B cell (primary cell): Measurements from ENCODE around the gene TBC1D32. TPM values are rescaled to one million over a fixed set of nuclear protein-coding genes. Genes with fewer than 3 reads are reported as not detected.

Source experiments
- ATAC-seq: fragments of 200-7000 bp; cut with Tn5 transposase; one replicate; pipeline ENCODE4 v1.10.0; 2021; ENCODE audit warnings: low read depth, mild to moderate bottlenecking, moderate number of reproducible peaks, moderate library complexity
- CTCF ChIA-PET: fragments of 350-600 bp; sonication (Branson Sonifier 250); formaldehyde crosslinking; loops from one replicate; lab custom pipeline; 2021; ENCODE audit warnings: antibody characterized with exemption, inconsistent platforms; lab: Charles Lee
- POLR2A ChIA-PET: fragments of 350-600 bp; sonication (Branson Sonifier 250); formaldehyde crosslinking; loops from one replicate; lab custom pipeline; 2021; ENCODE audit warnings: antibody characterized with exemption; lab: Charles Lee
- DNase-seq: peaks from one replicate; pipeline ENCODE4 v3.0.0; 2013
- H2AFZ ChIP-seq: 2 replicates; pipeline ENCODE4 v1.6.1; 2012; ENCODE audit warnings: mild to moderate bottlenecking, low read depth, low read length; ENCODE audit not compliant: insufficient read depth, poor library complexity, severe bottlenecking
- H3K27ac ChIP-seq, 2 donors: 1 replicate in 1 of 2; 2 replicates in 1 of 2; pipeline ENCODE4 v1.5.1; 2012 to 2013; ENCODE audit warnings: low read length in 2 of 2, mild to moderate bottlenecking in 2 of 2, moderate library complexity in 1 of 2
- H3K27me3 ChIP-seq, 4 experiments: fragments of 200-600 bp in 1 of 4; sonication (generic) in 1 of 4; replicated peaks in 1 of 4; 1 replicate in 2 of 4; 2 replicates in 2 of 4; pipeline versions ENCODE4 v1.6.1 to v1.7.0; 2013 to 2016; ENCODE audit warnings: low read length in 3 of 4, mild to moderate bottlenecking in 2 of 4, mixed read lengths in 1 of 4, moderate library complexity in 1 of 4; ENCODE audit not compliant: insufficient read depth in 4 of 4, control insufficient read depth in 3 of 4; ENCODE audit errors: control extremely low read depth in 1 of 4
- H3K36me3 ChIP-seq, 2 experiments: replicated peaks in 1 of 2; 1 replicate in 1 of 2; 2 replicates in 1 of 2; pipeline versions ENCODE4 v1.6.1 to v1.7.1; 2013; ENCODE audit warnings: low read length in 1 of 2; ENCODE audit not compliant: insufficient read depth in 2 of 2, control insufficient read depth in 1 of 2; ENCODE audit errors: control extremely low read depth in 1 of 2, extremely low read depth in 1 of 2
- H3K4me1 ChIP-seq, 2 donors: fragments of 200-600 bp in 1 of 2; sonication (generic) in 1 of 2; 1 replicate in 1 of 2; 2 replicates in 1 of 2; pipeline versions ENCODE4 v1.5.1 to v1.6.1; 2013 to 2017; ENCODE audit warnings: low read length in 2 of 2; ENCODE audit not compliant: control insufficient read depth in 2 of 2, insufficient read depth in 2 of 2
- H3K4me2 ChIP-seq: replicated peaks from 2 replicates; pipeline ENCODE3; 2012; ENCODE audit warnings: mild to moderate bottlenecking, low read depth, low read length; ENCODE audit not compliant: poor library complexity, severe bottlenecking
- H3K4me3 ChIP-seq, 5 experiments: fragments of 200-600 bp in 1 of 5; sonication (generic) in 1 of 5; 1 replicate in 3 of 5; 2 replicates in 2 of 5; pipeline versions ENCODE4 v1.5.1 to v1.7.0; 2011 to 2016; ENCODE audit warnings: low read length in 4 of 5, mild to moderate bottlenecking in 4 of 5, low read depth in 2 of 5, control low read depth in 1 of 5, moderate library complexity in 1 of 5; ENCODE audit not compliant: insufficient read depth in 1 of 5; ENCODE audit errors: control extremely low read depth in 1 of 5, extremely low read depth in 1 of 5
- H3K79me2 ChIP-seq: fragments of 200-600 bp; sonication (generic); one replicate; pipeline ENCODE4 v1.6.0; 2016; ENCODE audit warnings: low read length; ENCODE audit not compliant: control insufficient read depth, insufficient read depth
- H3K9ac ChIP-seq: fragments of 200-600 bp; sonication (generic); 2 replicates; pipeline ENCODE4 v1.6.1; 2017; ENCODE audit warnings: mild to moderate bottlenecking, low read length, moderate library complexity
- H3K9me3 ChIP-seq, 3 donors: one replicate each; pipeline versions ENCODE4 v1.6.1 to v1.7.1; 2013; ENCODE audit warnings: low read length in 2 of 3; ENCODE audit not compliant: control insufficient read depth in 2 of 3, insufficient read depth in 1 of 3; ENCODE audit errors: control extremely low read depth in 1 of 3
- H4K20me1 ChIP-seq: 2 replicates; pipeline ENCODE4 v1.6.0; 2012; ENCODE audit warnings: mild to moderate bottlenecking, low read length; ENCODE audit not compliant: insufficient read depth, control insufficient read depth, poor library complexity, severe bottlenecking
- H3K27ac Mint-ChIP-seq: one replicate; pipeline ENCODE4 v1.8.0; 2021; ENCODE audit warnings: mixed read lengths
- H3K27me3 Mint-ChIP-seq: one replicate; pipeline ENCODE4 v1.8.0; 2021; ENCODE audit warnings: mixed read lengths
- H3K4me1 Mint-ChIP-seq: one replicate; pipeline ENCODE4 v1.8.0; 2021; ENCODE audit warnings: mixed read lengths
- H3K4me3 Mint-ChIP-seq: one replicate; pipeline ENCODE4 v1.8.0; 2021; ENCODE audit warnings: mixed read lengths
- H3K9me3 Mint-ChIP-seq: one replicate; pipeline ENCODE4 v1.8.0; 2022; ENCODE audit warnings: mixed read lengths; ENCODE audit not compliant: insufficient read depth
- EZH2 ChIP-seq: IDR thresholded peaks from 2 replicates; pipeline ENCODE4 v1.6.1; 2012; ENCODE audit warnings: borderline replicate concordance, low read depth, mild to moderate bottlenecking, moderate library complexity, low read length; ENCODE audit not compliant: insufficient read depth, poor library complexity, severe bottlenecking
- WGBS: methylation state at CpG from one replicate; pipeline ENCODE4 v1.1.5; 2013; ENCODE audit warnings: missing lambda C conversion rate; ENCODE audit not compliant: insufficient coverage; 5-methylcytosine and 5-hydroxymethylcytosine counted together
- intact Hi-C: fragments of 100-400 bp; cut with micrococcal nuclease; formaldehyde crosslinking; loops from one replicate; pipeline ENCODE4 v1.10.0; 2022
- polyA plus RNA-seq: library from polyadenylated mRNA; depleted of rRNA; stranded (reverse); fragments of >200 nt; gene quantifications from 2 replicates; pipeline ENCODE4 v1.2.3, GENCODE V29; 2012
- total RNA-seq, 2 donors: library from RNA; stranded (reverse); fragments of 120-200 nt in 1 of 2; gene quantifications; 1 replicate in 1 of 2; 2 replicates in 1 of 2; pipeline versions ENCODE4 v1.2.3 to v1.2.4, GENCODE V29; 2013 to 2022
- TF ChIP-seq, protein P1 (sequence below): fragments of 200-600 bp; IDR thresholded peaks from one replicate; pipeline ENCODE4 v1.8.0; 2022; ENCODE audit warnings: antibody characterized with exemption, mild to moderate bottlenecking

Gene TBC1D32
- total and polyA plus RNA-seq, 2 donors (not counting 1 experiment from before 2014, with no cell fraction given), result 9.0 to 20.9 TPM

- Histone ChIP-seq H3K9me3 (peaks cover 2 to 17% (median 15%) of the 10 kb centered on the region in 3 donors), H3K36me3 (no peaks in the 10 kb centered on the region), H3K79me2 (no peaks in the 10 kb centered on the region), H4K20me1 (no peaks in the 10 kb centered on the region), H3K9ac (no peak overlapping the region), H3K4me1 (no peaks in the 10 kb centered on the region), H3K4me3 (no peak overlapping the region), H3K27me3 (no peaks in the 10 kb centered on the region), H2AFZ (no peak overlapping the region), H3K27ac (no peak overlapping the region), H3K4me2 (no peak overlapping the region)
- CTCF ChIA-PET, result no interaction called here
- no peak for ATAC-seq
- Mint-ChIP-seq H3K27me3 (no peaks in the 10 kb centered on the region), H3K4me1 (no peaks in the 10 kb centered on the region), H3K9me3 (peaks cover 13% of the 10 kb centered on the region), H3K27ac (no peak overlapping the region), H3K4me3 (no peak overlapping the region)
- intact Hi-C loops, result no loop called here
- DNase-seq, result no peak
- POLR2A ChIA-PET, result no interaction called here
- TF ChIP-seq, protein P1, sequence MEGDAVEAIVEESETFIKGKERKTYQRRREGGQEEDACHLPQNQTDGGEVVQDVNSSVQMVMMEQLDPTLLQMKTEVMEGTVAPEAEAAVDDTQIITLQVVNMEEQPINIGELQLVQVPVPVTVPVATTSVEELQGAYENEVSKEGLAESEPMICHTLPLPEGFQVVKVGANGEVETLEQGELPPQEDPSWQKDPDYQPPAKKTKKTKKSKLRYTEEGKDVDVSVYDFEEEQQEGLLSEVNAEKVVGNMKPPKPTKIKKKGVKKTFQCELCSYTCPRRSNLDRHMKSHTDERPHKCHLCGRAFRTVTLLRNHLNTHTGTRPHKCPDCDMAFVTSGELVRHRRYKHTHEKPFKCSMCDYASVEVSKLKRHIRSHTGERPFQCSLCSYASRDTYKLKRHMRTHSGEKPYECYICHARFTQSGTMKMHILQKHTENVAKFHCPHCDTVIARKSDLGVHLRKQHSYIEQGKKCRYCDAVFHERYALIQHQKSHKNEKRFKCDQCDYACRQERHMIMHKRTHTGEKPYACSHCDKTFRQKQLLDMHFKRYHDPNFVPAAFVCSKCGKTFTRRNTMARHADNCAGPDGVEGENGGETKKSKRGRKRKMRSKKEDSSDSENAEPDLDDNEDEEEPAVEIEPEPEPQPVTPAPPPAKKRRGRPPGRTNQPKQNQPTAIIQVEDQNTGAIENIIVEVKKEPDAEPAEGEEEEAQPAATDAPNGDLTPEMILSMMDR, result no peak
- no peak for TF ChIP-seq EZH2
Measured at GRCh38 chr6:121067381-121067780, 266.9 kb downstream of the TBC1D32 start.

- Histone ChIP-seq H3K9me3 (peaks cover 2 to 15% (median 13%) of the 10 kb centered on the region in 3 donors), H3K27me3 (no peaks in the 10 kb centered on the region), H3K79me2 (no peaks in the 10 kb centered on the region), H3K4me2 (no peak overlapping the region), H3K4me3 (no peak overlapping the region), H3K9ac (no peak overlapping the region), H2AFZ (no peak overlapping the region), H3K4me1 (no peaks in the 10 kb centered on the region), H4K20me1 (no peaks in the 10 kb centered on the region), H3K27ac (no peak overlapping the region), H3K36me3 (no peaks in the 10 kb centered on the region)
- no peaks in the 10 kb centered on the region for H3K4me1 Mint-ChIP-seq
- H3K27ac Mint-ChIP-seq, result no peak overlapping the region
- H3K4me3 Mint-ChIP-seq, result no peak overlapping the region
- intact Hi-C loops, result no loop called here
- CTCF ChIA-PET, result no interaction called here
- POLR2A ChIA-PET, result no interaction called here
- H3K27me3 Mint-ChIP-seq, result no peaks in the 10 kb centered on the region
- H3K9me3 Mint-ChIP-seq, result peaks cover 13% of the 10 kb centered on the region
- ATAC-seq, result no peak
- no peak for DNase-seq
- no peak for TF ChIP-seq EZH2
- TF ChIP-seq, protein P1, result no peak
- 91% methylated on average over 3 of the region's 3 CpGs for WGBS
Measured at GRCh38 chr6:121064345-121064744, 269.9 kb downstream of the TBC1D32 start.
